MM.1S (cell line): ENCODE results near the gene LANCL1.

Experiments used
- EZH2 ChIP-seq: fragments of 300-600 bp; sonication (generic); optimal IDR thresholded peaks from 2 replicates; pipeline ENCODE3; 2017; ENCODE audit warnings: low read depth, mild to moderate bottlenecking, antibody characterized with exemption, low read length, mixed read lengths
- EZH2phosphoT487 ChIP-seq: fragments of 300-600 bp; sonication (generic); IDR thresholded peaks from 2 replicates; pipeline ENCODE4 v1.6.1; 2018; ENCODE audit warnings: antibody characterized with exemption, low read length
- TF ChIP-seq, protein P1 (sequence below): fragments of 300-600 bp; sonication (generic); IDR thresholded peaks from 2 replicates; pipeline ENCODE4 v1.5.1; 2016; ENCODE audit warnings: antibody characterized with exemption, low read length, mixed read lengths

GRCh38 chr2:210515911-210516310 lies 39.4 kb upstream of the LANCL1 start:
- TF ChIP-seq, protein P1, sequence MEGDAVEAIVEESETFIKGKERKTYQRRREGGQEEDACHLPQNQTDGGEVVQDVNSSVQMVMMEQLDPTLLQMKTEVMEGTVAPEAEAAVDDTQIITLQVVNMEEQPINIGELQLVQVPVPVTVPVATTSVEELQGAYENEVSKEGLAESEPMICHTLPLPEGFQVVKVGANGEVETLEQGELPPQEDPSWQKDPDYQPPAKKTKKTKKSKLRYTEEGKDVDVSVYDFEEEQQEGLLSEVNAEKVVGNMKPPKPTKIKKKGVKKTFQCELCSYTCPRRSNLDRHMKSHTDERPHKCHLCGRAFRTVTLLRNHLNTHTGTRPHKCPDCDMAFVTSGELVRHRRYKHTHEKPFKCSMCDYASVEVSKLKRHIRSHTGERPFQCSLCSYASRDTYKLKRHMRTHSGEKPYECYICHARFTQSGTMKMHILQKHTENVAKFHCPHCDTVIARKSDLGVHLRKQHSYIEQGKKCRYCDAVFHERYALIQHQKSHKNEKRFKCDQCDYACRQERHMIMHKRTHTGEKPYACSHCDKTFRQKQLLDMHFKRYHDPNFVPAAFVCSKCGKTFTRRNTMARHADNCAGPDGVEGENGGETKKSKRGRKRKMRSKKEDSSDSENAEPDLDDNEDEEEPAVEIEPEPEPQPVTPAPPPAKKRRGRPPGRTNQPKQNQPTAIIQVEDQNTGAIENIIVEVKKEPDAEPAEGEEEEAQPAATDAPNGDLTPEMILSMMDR = no peak
- TF ChIP-seq EZH2 = no peak
- no peak for TF ChIP-seq EZH2phosphoT487
